Stimulated activated CD4-positive, alpha-beta T cell treated with anti-CD3 and anti-CD28 coated beads, Interleukin-2, amount 100 ng/mL, for 48 hours (primary cell): ENCODE data around the gene DLGAP1.
A peak's percentile ranks its signal among the peaks of the same experiment; 100 is the strongest.

ENCODE experiments used
- DNase-seq, 2 donors: peaks; one replicate each; pipeline ENCODE4 v3.0.0-alpha.2; 2020

Gene DLGAP1

DNA sequence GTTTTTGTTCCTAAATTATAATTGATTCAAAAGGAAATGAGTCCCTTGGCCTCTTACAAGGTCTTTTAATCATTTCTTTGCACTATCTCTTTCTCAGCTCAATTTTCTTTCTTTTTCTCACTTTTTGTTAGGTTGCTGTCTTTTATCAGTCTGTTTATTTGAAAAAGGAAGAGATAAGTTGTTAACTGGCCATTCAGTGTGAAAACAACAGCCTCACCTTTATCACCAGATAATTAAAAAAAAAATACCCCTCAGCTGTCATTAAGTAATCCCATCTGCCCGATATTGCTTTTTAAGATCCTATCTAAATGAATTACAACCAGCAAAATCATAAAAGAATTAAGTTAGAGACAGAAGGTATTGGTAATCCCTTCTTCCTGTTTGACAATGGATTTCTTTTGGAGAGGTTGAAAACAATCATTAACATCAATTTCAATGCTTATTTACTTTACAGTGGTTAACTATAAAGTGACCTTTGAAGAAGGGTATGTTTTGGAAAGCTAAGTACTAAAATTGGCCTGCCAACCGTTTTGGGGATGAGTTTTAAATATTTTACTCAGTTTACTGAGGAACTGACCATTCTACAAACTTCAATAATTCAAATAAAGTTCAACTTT lies 900.2 kb downstream of the DLGAP1 start:
- no peak for DNase-seq

DNA sequence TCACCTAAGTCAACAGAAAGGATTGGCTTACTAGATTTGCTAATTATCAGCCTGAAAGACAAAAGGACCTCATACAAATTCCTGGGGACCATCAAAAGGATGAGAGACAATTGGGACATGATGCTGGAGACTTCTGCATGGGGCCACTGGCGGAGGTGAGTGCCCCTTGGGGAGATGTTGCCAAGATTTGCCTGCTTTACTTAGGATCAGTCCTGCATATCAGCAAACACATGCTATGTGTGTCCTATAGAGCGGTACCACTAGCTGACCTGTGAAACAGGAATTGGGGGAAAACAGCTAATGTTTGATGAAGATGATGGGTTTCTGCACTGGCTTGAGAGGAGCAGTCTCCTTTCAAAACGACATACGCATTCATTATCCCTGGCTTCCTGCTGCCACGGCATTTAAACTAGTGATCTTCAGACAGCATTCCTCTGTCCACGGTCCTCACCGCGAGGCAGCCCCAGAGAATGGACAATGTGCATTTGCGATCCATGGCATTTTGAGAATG lies 901.0 kb downstream of the DLGAP1 start:
- no peak for DNase-seq

DNA sequence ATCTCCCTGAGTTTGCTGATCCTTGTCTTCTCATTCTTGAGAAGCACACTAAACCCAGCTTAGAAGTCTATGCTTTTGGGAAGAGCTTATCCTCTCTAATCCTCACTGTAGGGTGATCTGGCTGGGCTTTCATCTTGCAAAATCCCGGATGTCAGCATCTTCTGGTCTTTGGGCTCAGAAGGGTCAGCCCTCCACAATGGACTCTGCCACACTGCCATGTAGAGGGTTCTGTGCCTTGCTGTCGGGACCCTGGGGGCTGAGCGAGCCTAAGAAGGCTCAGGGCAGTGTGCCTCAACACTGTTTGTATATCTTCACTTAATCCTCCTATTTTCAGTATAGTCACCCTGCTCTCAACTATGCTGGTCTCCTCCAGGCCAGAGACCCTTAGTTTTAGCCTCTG lies 902.8 kb downstream of the DLGAP1 start:
- DNase-seq, result no peak

DNA sequence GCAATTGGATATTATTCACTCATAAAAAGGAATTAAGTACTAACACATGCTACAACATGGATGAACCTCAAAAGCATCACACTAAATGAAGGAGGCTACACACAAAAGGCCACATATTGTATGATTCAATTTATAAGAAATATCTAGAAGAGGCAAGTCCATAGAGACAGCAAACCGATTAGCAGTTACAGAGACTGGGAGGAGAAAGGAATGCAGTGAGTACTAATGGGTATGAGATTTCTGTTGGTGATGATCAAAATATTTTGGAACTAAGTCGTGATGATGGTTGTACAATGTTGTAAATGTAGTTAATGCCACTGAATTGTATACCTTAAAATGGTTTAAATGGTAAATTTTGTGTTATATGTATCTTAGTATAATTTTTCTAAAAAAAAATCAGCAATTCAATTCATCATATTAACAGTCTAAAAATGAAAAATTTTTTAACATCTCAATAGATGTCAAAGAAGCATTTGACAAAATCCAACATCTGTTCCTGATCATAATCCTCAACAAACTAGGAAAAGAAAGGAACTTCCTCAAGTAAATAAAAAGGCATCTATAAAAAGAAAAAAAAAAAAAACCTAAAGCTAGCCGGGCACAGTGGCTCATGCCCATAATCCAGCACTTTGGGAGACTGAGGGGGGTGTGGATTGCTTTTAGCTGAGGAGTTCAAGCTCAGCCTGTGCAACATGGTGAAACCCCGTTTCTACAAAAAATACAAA lies 907.1 kb downstream of the DLGAP1 start:
- no peak for DNase-seq

DNA sequence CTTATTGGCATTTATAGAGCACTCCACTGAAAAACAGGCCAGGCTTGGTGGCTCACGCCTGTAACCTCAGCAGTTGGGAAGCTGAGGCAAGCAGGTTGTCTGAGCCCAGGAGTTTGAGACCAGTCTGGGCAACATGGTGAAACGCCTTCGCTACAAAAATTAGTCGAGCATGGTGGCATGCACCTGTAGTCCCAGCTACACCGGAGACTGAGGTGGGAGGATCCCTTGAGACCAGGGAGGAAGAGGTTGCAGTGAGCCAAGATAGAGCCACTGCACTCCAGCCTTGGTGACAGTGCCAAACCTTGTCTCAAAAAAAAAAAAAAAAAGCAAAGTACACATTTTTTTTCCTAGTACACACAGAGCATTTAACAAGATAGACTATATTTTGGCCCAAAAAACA lies 909.0 kb downstream of the DLGAP1 start:
- no peak for DNase-seq

DNA sequence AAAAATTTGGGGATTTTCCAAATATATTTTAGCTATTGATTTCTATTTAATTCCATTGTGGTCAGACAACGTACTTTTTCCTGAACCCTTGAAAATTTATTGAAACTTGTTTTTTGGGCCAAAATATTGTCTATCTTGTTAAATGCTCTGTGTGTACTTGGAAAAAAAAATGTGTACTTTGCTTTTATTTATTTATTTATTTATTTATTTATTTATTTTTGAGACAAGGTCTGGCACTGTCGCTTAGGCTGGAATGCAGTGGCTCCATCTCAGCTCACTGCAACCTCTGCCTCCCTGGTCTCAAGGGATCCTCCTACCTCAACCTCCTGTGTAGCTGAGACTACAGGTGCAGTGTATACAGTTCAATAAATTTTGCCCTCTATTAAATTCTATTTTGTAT lies 910.6 kb downstream of the DLGAP1 start:
- DNase-seq, result no peak

DNA sequence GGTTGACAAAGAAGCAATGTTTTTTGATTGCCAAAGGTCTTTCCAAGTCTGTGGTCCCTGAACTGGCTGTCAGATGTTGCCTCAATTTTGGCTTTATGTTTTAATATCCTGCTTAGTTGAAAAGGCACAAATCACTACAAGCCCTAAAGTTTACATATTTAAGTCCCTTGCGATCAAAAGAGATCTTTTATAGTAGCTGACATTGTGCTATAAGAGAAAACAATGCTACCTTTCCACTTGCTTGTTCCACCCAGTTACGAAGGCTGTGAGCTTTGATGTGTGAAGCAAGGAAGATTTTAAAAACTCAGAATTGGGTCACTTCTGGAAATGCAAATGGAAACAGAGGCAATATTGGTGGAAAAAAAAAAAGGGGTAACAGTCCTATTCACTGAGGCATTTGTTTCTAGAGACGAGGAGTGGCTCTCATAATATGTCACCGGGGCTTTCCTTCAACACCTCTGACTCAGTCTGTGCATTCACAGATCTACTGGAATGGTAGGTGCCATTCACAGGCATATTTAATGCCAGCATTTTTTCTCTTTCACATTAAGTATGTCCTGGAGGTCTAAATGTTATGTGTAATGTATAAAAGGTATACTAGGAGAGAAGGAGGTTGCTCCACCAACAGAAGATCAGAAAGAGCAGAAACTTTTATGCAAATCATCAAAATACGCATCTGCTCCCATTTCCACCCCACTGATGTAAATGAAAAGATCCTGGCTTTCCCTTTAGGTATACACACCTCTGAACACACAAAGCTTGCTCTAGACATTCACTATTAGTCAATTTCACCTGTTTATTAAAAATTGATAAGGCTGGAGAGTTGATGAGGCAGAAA lies 913.3 kb downstream of the DLGAP1 start:
- peak in 1 of 2 donors; percentile 3 for DNase-seq

DNA sequence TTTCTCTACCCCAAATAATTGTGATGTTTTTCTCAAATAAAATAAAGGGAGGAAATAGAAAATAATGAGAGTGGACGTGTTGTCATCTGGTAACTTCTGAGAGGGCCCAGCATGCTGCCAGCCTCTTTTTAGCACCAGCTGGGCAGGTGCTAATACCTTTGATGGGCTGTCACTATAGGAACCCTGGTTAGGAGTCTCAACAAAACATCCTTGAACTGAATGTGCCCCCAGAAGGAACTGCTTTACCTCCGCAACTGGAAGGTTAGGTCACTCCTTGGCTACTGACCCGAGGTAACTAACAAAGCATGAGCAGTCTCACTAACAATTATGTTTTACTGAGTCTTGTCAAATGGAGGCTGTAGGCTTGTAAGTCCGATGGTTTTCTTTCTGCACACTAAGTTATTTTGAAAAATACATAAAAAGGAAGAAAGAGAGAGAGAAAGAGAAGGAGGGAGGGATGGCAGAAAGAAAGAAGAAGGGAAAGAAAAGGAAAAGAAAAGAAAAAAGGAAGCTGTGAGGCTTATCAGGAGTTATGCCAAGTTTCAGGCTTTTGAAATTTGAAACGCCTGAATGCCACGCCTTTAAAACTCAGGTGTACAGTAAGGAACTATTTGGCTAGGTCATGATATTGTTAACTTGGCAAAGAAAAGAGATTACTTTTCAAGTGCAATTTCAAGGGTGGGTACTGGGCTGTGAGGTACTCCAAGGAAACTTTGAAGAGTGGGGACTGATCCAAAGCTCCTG lies 914.1 kb downstream of the DLGAP1 start:
- no peak for DNase-seq

GRCh38 chr18:3538954-3539617 lies 916.0 kb downstream of the DLGAP1 start:
- DNase-seq, result no peak

DNA sequence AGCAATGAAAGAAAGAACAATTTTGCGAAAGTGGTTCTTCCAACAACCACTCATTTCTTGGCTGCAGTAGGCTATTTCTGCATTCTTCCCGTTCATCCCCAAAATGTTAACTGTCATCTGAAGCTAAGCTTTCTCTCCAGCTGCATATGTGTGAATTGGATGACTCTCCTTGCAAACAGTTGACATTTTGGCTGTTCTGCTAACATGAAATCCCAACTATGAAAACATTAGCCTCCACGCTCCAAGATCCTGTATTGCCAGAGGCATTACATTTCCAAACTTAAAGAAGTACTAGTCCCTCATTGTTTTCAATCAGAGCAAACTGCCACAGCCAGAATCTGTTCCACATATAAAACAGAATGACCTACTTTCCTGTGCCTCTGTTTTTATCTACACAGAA lies 916.7 kb downstream of the DLGAP1 start:
- no peak for DNase-seq

DNA sequence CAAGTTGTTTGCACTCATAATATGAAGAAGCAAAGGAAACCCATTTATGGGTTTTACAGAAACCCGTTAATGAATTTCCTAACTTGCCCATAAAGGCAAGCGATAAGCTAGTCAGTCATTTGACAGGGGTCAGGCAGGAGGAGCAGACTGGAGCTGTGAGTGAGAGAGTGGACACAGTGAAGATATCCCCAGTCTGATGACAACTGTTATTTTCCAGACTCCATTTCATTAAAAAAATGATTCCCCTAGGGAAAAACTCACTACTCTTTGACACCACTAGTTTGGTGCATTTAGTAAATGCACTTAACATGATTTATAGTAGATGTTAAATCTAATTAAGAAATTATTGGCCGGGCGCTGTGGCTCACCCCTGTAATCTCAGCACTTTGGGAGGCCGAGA lies 924.3 kb downstream of the DLGAP1 start:
- DNase-seq, result no peak

- no peak for DNase-seq
These were observed 925.5 kb downstream of the DLGAP1 start for GRCh38 chr18:3529601-3530000.

DNA sequence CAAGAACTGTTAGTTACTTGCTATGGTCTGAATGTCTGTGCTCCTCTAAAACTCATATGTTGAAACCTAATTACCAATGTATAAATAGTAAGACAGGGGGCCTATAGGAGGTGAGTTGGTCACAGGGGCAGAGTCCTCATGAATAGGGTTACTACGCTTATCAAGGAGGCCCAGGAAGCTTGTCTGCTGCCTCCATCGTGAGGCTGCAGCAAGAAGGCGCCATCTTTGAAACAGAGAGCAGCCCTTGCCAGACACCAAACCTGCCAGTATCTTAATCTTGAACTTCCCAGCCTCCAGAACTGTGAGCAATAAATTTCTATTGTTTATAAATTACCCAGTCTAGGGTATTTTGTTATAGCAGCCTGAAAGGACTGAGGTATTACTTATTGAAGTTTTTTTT lies 926.0 kb downstream of the DLGAP1 start:
- no peak for DNase-seq

DNA sequence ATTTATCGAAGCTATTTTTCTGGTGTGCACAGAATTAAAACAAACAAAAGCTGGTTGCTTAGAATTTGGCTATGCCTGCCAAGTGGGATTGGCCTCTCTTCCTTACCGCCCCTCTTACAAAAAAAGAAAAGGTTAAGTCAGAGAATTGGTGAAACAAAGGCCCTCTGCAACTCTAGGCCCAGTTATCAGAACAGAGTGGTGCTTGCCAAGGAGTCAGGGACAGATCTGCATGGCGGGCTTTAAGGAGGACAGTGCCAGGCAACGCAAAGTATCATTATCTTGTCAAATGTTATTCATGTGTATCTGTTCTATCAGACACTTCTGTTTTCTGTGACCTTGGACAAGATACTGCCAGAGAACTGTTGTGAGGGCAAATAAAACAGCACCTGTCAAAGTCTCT lies 926.9 kb downstream of the DLGAP1 start:
- no peak for DNase-seq

DNA sequence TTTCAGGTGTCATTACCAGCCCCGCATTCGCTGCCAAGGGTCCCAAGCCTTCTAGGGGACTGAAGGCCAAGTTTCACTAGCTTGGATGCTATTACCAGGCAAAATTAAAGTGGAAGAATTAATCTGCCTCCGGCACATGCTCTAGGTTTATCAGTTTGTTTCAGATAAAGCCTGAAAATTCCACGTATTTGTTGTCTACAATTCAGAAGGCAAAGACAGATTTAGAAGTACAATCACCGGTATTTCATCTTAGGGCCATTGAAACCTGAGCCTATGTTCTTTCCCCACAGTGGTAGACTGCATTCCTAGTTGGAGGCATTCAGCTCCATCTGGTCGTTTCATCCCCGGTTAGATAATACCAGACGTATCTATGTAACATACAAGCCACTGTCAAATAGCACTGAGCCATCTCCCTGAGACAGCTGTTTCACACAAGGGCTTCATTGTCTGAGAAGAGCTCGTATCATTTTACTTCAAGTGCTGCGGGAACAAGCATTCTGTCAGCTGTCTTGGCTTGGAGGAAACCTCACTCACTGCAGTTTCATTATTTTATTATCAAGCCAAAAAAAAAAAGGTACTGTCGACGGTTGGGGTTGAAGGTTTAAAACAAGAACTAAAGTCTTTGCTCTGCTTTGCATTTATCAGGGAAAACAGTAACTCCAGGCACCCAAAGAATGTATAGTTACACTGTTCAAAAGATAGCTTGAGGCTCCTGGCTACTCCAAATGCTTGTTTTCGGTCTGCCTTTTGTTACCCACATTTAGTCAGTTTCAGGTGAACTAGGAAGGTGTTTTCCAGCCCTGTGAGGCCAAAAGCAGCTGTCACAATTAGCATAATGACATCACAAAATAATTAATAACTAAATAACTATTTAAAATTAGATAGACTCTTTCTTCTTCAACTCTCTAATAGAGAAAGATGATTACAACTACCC lies 928.4 kb downstream of the DLGAP1 start:
- no peak for DNase-seq

GRCh38 chr18:3525870-3526420 lies 929.2 kb downstream of the DLGAP1 start:
- peak; percentile 14 to 25 for DNase-seq

DNA sequence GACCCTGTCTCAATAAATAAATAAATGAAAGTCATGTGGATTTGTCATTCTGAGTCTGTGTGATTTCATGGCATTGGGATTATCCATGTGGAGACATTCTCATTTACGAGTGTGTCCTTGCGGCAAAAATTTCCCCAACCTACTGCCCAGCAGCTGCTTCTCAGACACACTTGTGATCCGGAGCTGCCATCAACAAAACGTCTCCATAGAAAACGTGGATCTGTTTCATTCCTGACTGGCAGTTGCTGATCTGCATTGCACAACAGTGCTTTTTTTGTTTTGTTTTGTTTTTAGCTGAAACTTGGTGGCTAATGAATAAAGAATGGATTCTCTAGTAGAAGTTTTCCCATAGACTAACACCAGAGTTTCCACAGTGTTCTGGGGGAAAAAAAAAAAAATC lies 930.4 kb downstream of the DLGAP1 start:
- DNase-seq, result no peak

DNA sequence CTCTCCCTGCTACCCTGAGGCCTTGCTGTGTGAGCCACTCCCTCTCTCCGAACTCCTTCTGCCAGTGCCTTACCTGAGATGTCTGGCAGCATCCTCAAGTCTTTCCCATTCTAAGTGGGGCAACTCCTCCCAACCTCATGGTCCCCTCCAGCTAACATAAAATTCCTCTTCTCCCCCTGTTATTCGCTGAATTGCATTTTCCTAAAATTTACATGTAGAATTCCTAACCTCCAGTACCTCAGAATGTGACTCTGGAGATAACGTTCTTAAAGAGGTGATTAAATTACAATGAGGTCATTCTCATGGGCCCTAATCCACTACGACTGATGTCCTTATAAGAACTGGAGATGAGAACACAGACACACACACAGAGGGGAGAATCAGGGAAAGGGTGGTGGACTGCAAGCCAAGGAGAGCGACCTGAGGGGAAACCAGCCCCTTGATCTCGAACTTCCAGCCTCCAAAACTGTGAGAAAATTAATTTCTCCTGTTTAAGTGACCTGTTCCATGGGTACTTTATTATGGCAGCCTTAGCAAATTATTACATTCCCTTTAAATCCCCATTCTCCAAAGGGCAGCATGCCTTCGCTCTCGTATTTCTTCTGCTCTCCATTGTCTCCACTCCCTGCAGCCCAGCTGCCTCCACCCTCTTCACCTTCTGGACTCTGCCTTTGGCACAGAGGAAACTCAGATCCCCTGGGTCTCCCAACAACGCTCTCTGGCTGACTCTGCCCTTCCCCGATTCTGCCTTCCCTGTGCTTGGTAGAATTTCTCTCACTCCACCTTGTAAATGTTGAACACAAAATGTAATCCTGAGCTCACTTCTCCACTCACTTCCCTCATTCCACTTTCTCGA lies 934.6 kb downstream of the DLGAP1 start:
- no peak for DNase-seq

DNA sequence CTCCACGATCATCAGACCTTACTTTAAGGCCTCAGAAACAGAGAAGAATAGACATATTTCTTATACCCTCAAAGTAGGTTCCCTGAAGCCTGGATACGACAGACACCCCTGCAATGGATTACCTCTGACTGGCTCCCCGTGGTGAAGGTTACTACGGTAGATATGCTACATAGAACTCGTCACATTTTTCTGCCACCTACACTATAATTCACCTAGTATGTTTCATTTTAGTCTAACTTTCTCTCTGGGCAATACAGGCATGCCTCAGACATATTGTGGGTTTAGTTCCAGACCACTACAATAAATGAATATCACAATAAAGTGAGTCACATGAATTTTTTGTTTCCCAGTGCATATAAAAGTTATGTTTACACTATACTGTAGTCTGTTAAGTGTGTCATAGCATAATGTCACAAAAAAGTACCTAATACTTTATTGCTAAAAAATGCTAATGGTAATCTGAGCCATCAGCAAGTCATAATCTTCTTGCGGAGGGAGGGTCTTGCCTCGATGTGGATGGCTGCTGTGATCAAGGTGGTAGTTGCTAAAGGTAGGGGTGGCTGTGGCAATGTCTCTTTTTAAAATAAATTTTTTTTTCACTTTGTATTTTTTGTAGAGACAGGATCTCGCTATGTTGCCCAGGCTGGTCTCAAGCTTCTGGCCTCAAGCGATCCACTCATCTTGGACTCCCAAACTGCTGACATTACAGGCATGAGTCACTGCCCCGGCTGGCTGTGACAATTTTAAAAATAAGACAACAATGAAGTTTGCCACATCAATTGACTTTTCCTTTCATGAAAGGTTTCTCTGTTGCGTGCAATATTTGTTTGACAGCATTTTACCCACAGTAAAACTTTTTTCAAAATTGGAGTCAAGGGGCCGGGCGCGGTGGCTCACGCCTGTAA lies 940.5 kb downstream of the DLGAP1 start:
- no peak for DNase-seq
